T1000 (cell line): Measurements from ENCODE around the gene SNAP29.
"Not testable (repeated sequence)": the region's sequence is repeated elsewhere in the genome, so short reads cannot be mapped to it uniquely, and the experiment has no call there.

Experiments
- DNase-seq: peaks from one replicate; lab custom pipeline; 2025; ENCODE audit warnings: mixed read lengths; lab: John Stamatoyannopoulos, UW

Gene SNAP29

GRCh38 chr22:20834725-20835124 lies 24.1 kb upstream of the SNAP29 start:
- DNase-seq = no peak

DNA sequence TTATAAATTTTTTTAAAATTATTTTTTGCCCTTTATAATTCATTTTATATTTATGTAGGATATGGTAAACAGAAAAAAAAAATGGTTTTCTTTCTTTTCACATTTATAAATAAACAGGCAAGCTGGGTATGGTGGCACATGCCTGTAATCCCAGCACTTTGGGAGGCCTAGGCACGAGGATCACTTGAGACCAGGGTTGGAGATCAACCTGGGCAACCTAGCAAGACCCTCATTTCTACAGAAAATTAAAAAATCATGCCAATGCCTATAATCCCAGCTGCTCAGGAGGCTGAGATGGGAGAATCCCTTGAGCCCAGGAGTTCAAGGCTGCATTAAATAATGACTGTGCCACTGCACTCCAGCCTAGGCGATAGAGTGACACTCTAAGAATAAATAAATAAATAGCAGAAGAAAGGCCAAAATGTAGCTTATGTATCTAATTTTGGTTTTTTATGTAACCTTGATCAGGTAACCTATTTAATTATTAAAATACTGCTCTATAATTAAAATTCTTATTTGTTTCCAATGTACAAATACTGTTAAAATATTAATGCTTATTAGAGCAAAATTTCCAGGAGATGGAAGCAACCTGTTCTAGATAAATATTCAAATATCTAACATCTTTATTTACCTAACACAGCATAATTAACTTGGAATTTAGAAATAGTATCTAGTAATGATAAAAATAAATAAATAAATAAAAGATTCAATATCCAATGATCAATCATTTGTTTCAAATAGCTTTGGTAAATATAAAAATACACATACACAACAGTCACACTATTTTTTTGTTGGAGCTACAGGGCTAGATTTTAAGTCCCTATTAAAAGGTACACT lies 21.6 kb upstream of the SNAP29 start:
- no peak for DNase-seq

- DNase-seq = not testable (repeated sequence)
Measured at GRCh38 chr22:20839354-20839753, 19.5 kb upstream of the SNAP29 start.

DNA sequence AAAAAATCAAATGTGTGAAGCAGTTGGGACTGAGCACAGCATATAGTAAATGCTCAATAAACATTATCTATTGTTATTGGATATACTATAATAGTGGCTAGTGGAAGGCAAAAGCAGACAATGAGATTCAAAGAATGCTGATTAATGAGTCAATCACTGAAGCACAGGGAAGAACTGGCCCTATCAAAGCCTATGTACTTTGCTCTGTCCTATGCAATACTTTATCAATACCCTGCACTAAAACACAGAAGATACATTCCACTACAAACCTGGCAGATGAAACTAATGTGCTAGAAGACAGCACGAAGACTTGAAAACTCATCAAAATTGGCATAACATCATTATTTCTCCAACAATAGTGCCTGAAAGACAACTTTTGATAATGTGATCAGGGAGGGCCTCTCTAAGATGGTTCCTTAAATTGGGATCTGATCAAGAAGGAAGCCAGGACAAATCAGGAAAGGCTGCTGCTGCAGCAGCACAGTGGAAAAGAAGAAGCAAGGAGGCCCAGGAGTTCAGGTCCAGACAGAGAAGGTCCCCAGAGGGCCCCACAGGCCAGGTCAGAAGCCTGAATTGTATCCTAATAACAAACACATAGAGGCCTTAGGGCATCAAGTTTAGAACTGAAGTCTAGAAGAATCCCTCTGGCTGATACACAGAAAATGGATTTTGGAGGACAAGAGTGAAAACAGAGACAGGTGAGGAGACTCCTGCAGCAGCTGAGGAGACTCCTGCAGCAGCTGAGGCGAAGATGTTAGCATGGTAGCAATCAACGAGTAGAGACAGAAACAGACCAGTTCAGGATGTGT lies 18.8 kb upstream of the SNAP29 start:
- no peak for DNase-seq

DNA sequence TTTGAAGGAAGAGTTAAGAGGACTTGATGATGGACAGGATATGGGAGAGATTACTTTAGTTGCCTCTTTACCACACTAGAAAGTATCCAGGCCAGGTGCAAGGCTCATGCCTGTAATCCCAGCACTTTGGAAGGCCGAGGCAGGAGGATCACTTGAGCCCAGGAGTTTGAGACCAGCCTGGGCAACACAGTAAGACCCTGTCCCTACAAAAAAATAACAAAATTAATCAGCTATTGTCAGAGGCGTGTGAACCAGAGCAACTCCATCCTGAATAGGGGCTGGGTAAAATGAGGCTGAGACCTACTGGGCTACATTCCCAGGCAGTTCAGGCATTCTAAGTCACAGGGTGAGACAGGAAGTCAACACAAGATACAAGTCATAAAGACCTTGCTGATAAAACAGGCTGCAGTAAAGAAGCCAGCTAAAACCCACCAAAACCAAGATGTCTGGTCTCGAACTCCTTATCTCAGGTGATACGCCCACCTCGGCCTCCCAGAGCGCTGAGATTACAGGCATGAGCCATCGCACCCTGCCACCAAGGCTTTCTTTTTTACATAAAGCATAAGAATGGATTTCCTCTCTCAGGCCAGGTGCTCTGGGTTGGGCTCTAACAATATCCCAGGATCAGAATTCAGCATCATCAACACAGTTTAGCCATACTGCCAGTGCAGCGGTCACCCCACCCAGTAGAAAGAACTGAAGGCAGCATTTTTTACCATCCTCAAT lies 18.0 kb upstream of the SNAP29 start:
- no peak for DNase-seq

DNA sequence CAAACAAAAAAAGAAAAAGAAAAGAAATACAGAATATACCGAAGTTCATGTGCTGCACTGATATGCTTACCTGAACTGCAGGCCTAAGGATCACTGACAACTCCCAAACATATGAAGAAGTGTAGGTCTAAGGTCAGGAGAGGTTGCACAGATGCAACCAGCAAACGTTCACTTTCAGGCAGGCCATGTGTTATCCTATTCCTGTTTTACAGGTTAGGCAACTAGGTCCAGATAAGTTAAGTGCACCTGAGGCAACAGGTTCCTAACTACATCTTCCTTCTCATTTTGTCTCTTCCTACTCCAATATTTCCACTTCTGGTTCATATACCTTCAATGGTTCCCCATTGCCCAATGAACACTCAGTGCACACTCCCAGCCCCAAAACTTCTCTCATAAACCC lies 15.3 kb upstream of the SNAP29 start:
- DNase-seq = no peak

DNA sequence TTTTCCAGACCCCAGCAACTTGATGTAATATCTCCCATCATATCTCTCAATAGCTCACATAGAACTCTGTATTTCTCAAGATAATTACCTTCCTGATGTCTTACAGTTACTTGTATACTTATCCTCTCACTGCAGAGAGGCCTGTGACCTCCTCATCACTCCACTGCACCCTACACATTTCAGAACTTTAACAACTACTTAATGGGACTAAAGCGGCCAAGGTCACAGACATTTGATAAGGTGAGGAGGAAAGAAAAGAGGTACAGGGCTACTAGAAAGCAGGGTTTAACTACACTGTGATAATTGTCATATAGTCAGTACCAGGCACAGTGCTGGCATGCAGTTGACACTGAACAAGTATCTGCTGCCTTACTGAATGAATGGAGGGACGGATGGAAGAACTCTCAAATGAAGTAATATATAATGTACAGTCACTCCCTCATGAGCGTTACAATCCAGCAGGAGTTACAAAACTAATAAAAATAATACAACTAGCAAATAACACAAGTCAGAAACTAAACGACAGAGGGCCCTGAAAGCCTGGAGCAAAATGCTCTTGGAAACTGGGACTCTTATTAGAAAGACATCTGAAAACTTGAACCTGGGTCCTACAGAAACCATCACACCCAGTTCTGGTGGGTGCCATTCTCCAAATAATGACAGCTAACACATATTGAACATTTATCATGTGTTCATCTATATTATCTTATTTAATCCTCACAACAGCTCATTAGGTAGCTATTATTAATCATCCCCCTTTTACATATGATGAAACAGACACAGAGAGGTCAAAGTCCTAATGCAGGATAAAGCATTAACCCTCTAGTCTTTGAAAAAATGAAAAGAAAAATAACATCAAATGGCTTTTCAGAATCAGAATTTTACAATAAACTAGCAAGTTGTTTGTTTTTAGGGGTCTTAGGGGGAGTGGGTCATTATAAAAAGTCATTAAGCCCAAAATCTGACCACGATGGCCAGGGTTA lies 14.5 kb upstream of the SNAP29 start:
- DNase-seq = no peak

GRCh38 chr22:20847318-20847822 lies 11.4 kb upstream of the SNAP29 start:
- DNase-seq = no peak

GRCh38 chr22:20852076-20852475 lies 6.7 kb upstream of the SNAP29 start:
- no peak for DNase-seq

DNA sequence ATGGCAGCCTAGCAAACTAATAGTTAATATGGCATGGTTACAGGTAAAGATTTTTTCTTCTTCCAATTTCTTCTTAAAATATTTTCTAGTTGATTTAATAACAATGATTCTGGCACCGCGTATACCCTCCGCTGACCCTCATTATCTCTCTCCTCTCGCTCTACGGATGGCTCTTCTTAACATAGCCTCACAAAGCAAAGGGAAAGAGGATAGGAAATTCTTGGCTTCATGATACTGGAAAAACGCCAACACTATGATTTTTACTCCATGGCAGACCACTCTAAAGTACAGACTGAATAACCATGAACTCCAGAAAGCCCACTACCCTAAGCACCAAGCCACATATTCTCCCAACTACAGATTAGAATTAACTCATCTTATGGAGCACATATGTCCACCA lies 6.3 kb upstream of the SNAP29 start:
- DNase-seq = no peak

- no peak for DNase-seq
Measured at GRCh38 chr22:20853236-20853660, 5.6 kb upstream of the SNAP29 start.

DNA sequence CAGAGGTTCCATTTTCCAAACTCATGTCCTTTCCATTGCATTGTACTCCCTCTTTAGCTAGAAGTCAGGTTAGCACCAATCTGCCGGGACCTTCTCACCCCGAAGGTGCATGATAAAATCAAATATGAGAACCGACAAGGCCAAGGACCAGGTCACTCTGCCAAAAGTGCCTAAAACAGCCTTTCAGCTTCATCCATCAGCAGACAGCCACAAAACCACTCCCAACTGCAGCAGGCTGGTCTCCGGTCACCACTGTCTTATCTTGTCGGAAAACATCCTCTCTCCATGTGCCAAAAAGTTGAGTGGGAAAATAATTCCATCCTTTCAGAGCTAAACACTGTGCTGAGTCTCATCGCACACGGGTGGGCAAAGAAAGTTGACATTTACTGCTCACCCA lies 1.6 kb upstream of the SNAP29 start:
- no peak for DNase-seq

DNA sequence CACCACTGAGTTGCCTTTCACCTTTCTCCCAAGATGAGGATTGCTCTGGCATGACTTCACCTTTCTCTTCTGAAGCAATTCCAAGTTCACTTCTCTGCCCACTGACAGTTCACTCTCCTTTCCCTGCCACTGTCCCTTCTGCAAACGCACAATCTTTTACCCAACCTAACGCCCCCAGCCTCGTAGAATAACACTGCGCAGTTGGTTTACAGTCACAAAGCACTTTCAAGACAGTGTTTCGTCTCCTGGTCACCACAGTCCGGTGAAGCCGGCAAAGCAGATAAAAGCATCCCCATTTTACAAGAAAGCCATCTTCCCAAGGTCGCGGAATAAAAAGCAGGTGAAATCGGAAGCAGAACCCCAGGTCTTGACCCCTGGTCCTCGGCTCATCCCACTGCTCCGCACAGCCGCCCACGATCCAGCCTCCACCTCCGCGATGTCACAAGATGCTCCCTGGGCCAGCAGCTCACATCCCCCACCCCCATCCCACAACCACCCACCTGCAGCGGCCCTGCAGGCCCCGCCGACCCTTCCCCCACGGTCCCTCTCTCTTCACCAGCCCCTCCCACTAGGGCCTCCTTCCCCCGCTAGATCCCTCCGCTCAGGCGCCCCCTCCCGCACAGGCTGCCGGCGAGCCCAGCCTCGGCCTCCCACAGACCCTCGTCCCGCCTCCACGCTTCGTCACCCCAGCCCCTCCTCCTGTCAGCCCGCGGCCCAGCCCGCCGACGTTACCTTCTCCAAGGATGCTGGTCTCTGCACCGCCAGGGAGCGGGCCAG lies 781 bp upstream of the SNAP29 start:
- DNase-seq = peak; percentile 88

DNA sequence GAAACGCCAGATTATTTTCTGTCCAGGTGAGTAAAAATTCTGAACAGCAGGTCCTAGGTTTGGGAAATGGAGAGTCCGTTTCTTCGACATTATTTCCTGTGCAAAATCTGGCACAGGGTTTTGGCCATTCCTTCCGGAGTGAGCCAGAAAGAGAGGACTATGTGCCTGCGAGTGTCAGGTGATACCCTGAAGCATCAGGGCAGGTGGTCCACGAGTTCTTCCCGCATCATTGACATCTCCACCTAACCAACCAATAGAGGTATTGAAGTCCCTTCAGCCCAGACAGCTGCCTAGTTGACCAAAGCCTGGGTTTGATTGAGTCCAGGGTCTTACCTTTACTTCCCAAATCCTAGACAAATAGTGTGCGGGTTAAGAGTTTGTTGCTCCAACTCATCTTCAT lies 808 bp downstream of the SNAP29 start:
- DNase-seq = no peak

GRCh38 chr22:20862540-20862939 lies 3.7 kb downstream of the SNAP29 start:
- DNase-seq = no peak

DNA sequence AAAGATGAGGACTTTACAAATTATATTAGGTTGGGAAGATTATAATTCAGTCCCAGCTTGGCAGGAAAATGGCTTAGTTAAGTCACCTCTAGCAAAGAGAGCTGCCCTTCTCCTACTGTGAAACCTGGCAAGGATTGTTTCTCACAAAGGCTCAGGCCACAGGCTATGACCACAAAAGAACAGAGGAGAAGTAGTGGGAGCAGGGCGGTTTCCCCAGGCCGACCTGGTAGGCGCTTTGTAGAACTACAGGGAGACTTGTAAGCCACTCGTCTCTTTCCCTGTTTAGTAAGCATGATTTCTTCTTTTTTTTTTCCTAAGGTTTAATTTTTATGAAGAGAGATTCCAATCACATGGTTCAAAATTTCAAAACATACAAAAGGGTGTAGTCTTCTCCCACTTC lies 4.6 kb downstream of the SNAP29 start:
- no peak for DNase-seq

DNA sequence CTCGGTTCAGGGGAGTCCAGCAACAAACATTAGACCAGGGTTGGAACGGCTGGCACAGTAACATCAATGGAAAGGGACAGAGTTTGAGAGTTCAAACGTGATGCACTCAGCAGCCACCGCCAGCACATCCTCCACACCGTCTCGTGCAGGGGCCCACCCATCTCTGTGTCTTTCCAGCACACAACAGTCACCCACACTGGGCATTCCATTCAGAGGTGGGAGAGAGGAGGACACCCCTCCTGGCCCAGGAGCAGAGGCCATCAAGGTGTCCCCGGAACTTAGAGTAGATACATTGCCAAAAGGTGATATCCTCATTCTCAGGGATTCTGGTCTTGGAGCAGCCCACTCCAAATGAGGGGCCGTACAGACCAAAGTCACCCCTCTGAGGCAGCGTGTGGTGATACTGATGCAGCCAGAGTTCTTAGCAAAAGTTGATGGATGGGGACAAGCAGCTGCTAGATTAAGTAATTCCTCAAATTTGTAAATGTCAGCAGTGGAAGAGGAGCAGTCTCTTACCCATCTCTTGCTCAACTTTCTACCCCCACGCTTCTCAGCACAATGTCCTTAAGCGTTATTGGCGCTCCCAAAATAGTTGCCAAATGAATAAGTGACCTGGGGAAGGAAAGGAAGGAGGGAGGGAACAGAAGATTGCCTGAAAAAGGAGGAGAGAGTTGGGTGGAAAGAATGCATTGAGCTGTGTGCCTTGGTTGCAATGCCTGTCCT lies 5.5 kb downstream of the SNAP29 start:
- DNase-seq = no peak

DNA sequence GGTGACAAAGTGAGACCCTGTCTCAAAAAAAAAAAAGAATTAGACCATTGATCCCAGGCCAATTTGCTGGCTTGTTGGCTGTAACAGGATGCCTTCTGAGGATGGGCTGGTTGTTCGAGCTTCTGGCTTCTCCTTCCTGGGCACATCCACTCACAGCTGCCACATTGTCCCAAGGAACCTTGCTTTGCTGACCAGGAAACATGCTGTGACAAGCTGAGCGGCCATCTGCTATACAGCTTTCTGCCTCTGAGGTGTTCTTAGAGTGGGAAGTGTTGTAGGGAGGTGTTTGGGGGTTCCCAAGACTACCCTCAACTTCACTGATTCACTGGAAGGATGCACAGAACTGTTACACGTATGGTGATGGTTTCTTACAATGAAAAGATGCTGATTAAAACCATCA lies 6.5 kb downstream of the SNAP29 start:
- DNase-seq = no peak

DNA sequence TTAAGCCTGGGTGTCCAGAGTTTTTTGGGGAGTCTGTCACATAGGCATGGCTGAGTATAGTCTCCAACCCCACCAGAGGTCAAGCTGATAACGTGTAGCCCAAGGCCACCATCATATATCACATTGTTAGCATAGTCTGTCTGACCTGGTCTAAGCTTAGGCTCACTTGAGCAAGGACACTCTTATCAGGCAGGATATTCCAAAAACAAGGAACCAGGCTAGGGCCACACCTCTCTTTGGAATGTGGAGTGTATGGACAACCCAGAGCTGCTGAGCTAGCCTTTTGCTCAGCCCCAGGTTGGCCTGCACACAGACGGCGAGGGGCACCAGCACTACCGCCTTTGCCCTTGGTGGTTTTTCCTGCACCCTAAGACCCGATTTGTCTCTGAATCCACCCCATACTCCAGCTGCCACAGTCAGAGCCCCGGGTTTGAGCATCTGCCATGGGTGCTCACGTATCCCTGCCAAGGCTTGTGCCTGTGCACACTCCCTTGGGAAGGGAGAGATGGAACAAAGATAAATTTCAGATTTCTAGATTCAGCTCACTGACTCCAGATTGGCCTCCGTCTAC lies 7.2 kb downstream of the SNAP29 start:
- no peak for DNase-seq
